Esophagus muscularis mucosa (tissue), 4 donors: ENCODE results near the gene CCDC159. TPM values are rescaled to one million over a fixed set of nuclear protein-coding genes. Genes with fewer than 3 reads are reported as not detected.

ENCODE experiments used
- DNase-seq: peaks from one replicate; pipeline ENCODE4 v3.0.0-alpha.2; 2017; ENCODE audit errors: extremely low spot score
- H3K27ac ChIP-seq, 4 donors: fragments of 200-600 bp; sonication (generic); replicated peaks in 1 of 4; 1 replicate in 3 of 4; 2 replicates in 1 of 4; pipeline ENCODE4 v1.5.1; 2016 to 2019; ENCODE audit warnings: mild to moderate bottlenecking in 1 of 4
- H3K27me3 ChIP-seq, 4 donors: fragments of 200-600 bp; sonication (generic); one replicate each; pipeline versions ENCODE4 v1.5.1 to v1.6.0; 2016 to 2019
- H3K36me3 ChIP-seq, 4 donors: fragments of 200-600 bp; sonication (generic); one replicate each; pipeline ENCODE4 v1.5.1; 2016 to 2019
- H3K4me1 ChIP-seq, 4 donors: fragments of 200-600 bp; sonication (generic); one replicate each; pipeline ENCODE4 v1.5.1; 2016 to 2019
- H3K4me3 ChIP-seq, 4 donors: fragments of 200-600 bp; sonication (generic); 1 replicate in 2 of 4; 2 replicates in 2 of 4; pipeline ENCODE4 v1.5.1; 2016 to 2019; ENCODE audit warnings: mild to moderate bottlenecking in 4 of 4, moderate library complexity in 1 of 4
- H3K9me3 ChIP-seq, 4 donors: fragments of 200-600 bp; sonication (generic); 1 replicate in 3 of 4; 2 replicates in 1 of 4; pipeline ENCODE4 v1.5.1; 2016 to 2019
- EP300 ChIP-seq: sonication (generic); formaldehyde crosslinking; IDR thresholded peaks from one replicate; pipeline ENCODE4 v1.6.1; 2017; ENCODE audit warnings: antibody characterized with exemption
- POLR2A ChIP-seq: fragments of 450-650 bp; IDR thresholded peaks from one replicate; pipeline ENCODE4 v1.6.1; 2017; ENCODE audit warnings: antibody characterized with exemption, moderate library complexity, mild to moderate bottlenecking, low read depth
- POLR2AphosphoS5 ChIP-seq, 2 donors: sonication (generic); formaldehyde crosslinking; IDR thresholded peaks; one replicate each; pipeline ENCODE4 v1.6.1; 2017; ENCODE audit warnings: antibody characterized with exemption in 2 of 2
- WGBS: methylation state at CpG from one replicate; pipeline ENCODE4 v1.1.5; 2018; 5-methylcytosine and 5-hydroxymethylcytosine counted together
- intact Hi-C: fragments of 100-400 bp; cut with DNase I; formaldehyde crosslinking; loops from one replicate; pipeline ENCODE4 v1.15.1; 2023
- total RNA-seq, 4 donors: library from RNA; depleted of rRNA; stranded (reverse); fragments of >200 nt; gene quantifications; one replicate each; pipeline versions ENCODE4 v1.1.0 to v1.2.1, GENCODE V29; 2016
- TF ChIP-seq, protein P1 (sequence below), 3 experiments: fragments of 200-600 bp in 2 of 3; fragments of 450-650 bp in 1 of 3; sonication (generic) in 2 of 3; IDR thresholded peaks; one replicate each; pipeline ENCODE4 v1.5.1; 2017 to 2019; ENCODE audit warnings: antibody characterized with exemption in 3 of 3, mild to moderate bottlenecking in 2 of 3, moderate library complexity in 1 of 3

CCDC159 gene
- total RNA-seq, 4 donors from 2014 or later = 8.3 to 17.6 (median 13.8) TPM

DNA sequence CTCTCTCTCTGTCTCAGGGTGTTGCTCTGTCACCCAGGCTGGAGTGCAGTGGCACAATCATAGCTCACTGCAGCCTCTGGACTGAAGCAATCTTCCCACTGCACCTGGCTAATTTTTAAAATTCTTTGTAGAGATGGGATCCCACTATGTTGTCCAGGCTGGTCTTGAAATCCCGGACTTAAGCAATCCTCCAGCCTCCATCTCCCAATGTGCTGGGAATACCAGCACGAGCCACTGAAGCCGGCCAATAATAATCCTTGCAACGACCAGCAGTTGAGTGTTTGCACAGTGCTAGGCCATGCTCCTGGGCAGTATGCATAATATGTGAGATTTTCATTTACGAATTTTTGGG, 38.4 kb downstream of the CCDC159 start:
- Histone ChIP-seq H3K9me3 (no peaks in the 10 kb centered on the region), H3K4me3 (no peak overlapping the region), H3K27ac (no peak overlapping the region), H3K27me3 (peaks cover 0 to 30% (median 23%) of the 10 kb centered on the region in 4 donors), H3K36me3 (no peaks in the 10 kb centered on the region), H3K4me1 (peaks cover 31 to 42% (median 40%) of the 10 kb centered on the region in 4 donors)
- intact Hi-C loops = loop anchor here (5.0 kb wide), 2 partner anchors 53 to 87 kb away; partner anchors contain the start of genes ODAD3, PRKCSH and TSPAN16
- TF ChIP-seq POLR2A = no peak
- no peak for TF ChIP-seq POLR2AphosphoS5 (IDR thresholded peaks at IDR 0.05)
- TF ChIP-seq, protein P1, sequence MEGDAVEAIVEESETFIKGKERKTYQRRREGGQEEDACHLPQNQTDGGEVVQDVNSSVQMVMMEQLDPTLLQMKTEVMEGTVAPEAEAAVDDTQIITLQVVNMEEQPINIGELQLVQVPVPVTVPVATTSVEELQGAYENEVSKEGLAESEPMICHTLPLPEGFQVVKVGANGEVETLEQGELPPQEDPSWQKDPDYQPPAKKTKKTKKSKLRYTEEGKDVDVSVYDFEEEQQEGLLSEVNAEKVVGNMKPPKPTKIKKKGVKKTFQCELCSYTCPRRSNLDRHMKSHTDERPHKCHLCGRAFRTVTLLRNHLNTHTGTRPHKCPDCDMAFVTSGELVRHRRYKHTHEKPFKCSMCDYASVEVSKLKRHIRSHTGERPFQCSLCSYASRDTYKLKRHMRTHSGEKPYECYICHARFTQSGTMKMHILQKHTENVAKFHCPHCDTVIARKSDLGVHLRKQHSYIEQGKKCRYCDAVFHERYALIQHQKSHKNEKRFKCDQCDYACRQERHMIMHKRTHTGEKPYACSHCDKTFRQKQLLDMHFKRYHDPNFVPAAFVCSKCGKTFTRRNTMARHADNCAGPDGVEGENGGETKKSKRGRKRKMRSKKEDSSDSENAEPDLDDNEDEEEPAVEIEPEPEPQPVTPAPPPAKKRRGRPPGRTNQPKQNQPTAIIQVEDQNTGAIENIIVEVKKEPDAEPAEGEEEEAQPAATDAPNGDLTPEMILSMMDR (IDR thresholded peaks at IDR 0.05) = no peak
- no peak for TF ChIP-seq EP300
- no peak for DNase-seq
- 89% methylated on average over 5 of the region's 5 CpGs for WGBS

DNA sequence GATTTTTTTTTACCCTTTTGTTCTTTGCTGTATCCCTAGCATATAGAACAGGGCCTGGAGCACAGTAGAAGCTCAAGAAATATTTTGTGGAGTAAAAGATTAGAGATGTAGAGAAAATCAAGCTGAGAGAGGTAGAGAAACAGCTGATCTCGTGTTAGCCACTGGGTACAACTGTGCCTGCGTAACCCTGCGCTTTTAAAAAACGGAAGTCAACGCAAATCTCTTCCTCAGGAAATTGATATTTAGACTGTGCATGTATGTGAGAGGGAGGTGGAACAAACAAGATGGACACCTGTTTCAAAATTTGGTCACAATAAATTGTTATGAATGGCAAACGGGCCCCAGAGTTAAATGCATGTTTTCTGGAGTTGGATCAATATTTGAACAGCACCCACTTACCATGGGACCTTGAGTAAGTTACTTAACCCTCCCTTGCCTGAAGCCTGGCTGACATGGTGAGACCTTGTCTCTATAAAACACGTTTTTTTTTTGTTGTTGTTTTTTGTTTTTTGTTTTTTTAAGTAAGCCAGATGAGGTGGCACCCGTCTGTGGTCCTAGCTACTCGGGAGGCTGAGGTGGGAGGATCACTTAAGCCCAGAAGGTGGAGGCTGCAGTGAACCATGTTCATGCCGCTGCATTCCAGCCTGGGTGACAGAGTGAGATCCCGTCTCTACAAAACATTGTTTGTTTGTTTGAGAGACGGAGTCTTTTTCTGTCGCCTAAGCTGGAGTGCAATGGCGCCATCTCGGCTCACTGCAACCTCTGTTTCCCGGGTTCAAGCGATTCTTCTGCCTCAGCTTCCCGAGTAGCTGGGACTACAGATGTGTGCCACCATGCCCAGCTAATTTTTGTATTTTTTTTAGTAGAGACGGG, 41.1 kb downstream of the CCDC159 start:
- Histone ChIP-seq H3K27me3 (peaks cover 0 to 20% (median 16%) of the 10 kb centered on the region in 4 donors), H3K4me1 (peaks cover 17 to 20% (median 20%) of the 10 kb centered on the region in 4 donors), H3K4me3 (no peak overlapping the region), H3K9me3 (peaks cover 0 to 12% (median 0%) of the 10 kb centered on the region in 4 donors), H3K27ac (no peak overlapping the region), H3K36me3 (no peaks in the 10 kb centered on the region)
- intact Hi-C loops = no loop called here
- no peak for DNase-seq
- no peak for TF ChIP-seq EP300
- TF ChIP-seq, protein P1 (IDR thresholded peaks at IDR 0.05) = no peak
- no peak for TF ChIP-seq POLR2A
- no peak for TF ChIP-seq POLR2AphosphoS5 (IDR thresholded peaks at IDR 0.05)
- 77% methylated on average over 19 of the region's 19 CpGs for WGBS

DNA sequence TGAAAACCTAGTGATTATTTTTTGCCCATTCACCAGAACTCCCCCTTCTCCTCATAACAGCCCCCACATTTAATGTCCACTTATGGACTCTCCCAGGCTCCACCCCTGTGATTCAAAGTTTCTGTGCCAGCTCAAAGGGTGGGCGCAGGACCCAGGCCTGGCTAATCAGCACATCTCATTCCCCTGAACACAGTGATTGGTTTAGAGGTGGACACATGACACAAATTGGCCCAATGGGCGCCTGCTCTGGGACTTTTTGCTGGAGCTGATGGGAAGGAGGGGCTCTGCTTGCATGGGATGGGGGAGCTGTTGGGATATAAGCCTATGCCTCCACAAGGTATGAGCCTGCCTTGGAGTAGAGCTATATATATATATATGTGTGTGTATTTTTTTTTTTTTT, 44.0 kb downstream of the CCDC159 start:
- no peaks in the 10 kb centered on the region for H3K4me1 ChIP-seq
- peaks cover 0 to 10% (median 0%) of the 10 kb centered on the region in 4 donors for H3K27me3 ChIP-seq
- WGBS = 92% methylated on average over 2 of the region's 2 CpGs
- peaks cover 0 to 12% (median 0%) of the 10 kb centered on the region in 4 donors for H3K9me3 ChIP-seq
- intact Hi-C loops = no loop called here
- no peak overlapping the region for H3K4me3 ChIP-seq
- no peak overlapping the region for H3K27ac ChIP-seq
- DNase-seq = no peak
- no peaks in the 10 kb centered on the region for H3K36me3 ChIP-seq
- TF ChIP-seq EP300 = no peak
- TF ChIP-seq POLR2AphosphoS5 (IDR thresholded peaks at IDR 0.05) = no peak
- TF ChIP-seq, protein P1 (IDR thresholded peaks at IDR 0.05) = no peak
- no peak for TF ChIP-seq POLR2A

DNA sequence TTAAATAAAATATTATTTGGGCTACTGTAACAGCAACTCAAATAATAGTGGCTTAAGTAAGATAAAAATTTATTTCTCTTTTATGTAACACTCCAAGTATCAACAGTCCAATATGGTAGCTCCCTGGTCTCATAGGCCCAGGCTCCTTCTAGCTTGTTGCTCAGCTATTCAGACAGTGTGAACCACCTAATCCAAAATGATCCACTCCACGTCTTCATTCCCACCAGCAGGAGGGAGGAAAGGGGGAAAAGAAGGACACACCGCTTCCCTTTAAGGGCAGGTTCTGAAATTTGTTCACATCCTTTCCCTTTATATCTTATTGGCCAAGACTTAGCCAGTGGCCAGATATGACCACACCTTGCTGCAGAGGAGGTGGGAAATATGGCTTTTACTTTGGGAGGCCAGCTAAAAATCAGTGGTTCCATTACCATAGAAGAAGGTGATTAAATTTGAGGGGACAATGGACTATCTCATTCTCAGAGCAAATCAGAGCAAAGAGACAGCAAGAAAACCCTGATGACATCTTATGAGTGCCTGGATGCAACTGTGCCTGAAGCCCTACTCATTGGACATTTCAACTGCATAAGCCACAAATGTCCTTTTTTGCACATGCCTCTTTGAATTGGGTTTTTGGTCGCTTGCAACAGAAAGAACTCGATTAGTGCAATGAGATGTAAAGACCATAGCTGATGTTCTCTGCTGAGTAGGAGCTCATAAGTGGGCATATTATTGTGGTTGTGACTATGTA, 44.8 kb downstream of the CCDC159 start:
- Histone ChIP-seq H3K4me3 (no peak overlapping the region), H3K4me1 (no peaks in the 10 kb centered on the region), H3K27ac (no peak overlapping the region), H3K9me3 (peaks cover 0 to 12% (median 0%) of the 10 kb centered on the region in 4 donors), H3K36me3 (no peaks in the 10 kb centered on the region), H3K27me3 (peaks cover 0 to 10% (median 0%) of the 10 kb centered on the region in 4 donors)
- 80% methylated on average over 4 of the region's 4 CpGs for WGBS
- no peak for TF ChIP-seq EP300
- no peak for DNase-seq
- intact Hi-C loops = no loop called here

DNA sequence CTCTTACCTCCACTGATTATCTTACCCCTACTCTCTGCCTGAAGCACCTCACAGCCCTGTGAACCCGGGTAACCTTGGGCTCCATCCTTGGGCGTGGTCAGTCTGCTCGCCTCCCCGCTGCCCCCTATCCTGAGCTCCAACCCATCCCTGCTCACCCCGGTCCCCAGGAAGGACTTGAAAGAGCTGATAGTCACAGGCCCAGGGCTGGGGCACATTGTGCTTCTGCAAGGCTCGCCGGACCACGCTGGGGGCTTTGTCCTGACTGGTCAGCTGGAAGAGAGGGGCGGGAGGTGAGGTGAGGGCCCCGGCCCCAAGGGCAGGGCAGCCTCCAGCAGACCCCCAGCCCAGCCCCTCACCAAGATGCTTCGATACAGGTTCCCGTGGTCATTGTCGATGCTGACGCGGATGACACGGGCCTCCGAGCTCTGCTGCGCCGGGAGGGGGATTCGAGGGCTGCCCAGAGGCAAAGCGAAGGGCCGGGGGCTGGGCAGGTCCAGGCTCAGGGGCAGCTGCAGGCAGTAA, 50.8 kb downstream of the CCDC159 start:
- H3K27me3 ChIP-seq = peaks cover 0 to 18% (median 0%) of the 10 kb centered on the region in 4 donors
- DNase-seq = no peak
- WGBS = 88% methylated on average over 15 of the region's 22 CpGs
- no peak overlapping the region for H3K27ac ChIP-seq
- no peaks in the 10 kb centered on the region for H3K4me1 ChIP-seq
- intact Hi-C loops = no loop called here
- TF ChIP-seq POLR2A (no peak), POLR2AphosphoS5 (IDR thresholded peaks at IDR 0.05) (no peak), EP300 (no peak)
- TF ChIP-seq, protein P1 (IDR thresholded peaks at IDR 0.05) = no peak
- no peaks in the 10 kb centered on the region for H3K9me3 ChIP-seq
- H3K4me3 ChIP-seq = no peak overlapping the region
- H3K36me3 ChIP-seq = peaks cover 0 to 11% (median 0%) of the 10 kb centered on the region in 4 donors
